ENCODE results near the gene TSR1.

TSR1 gene

DNA sequence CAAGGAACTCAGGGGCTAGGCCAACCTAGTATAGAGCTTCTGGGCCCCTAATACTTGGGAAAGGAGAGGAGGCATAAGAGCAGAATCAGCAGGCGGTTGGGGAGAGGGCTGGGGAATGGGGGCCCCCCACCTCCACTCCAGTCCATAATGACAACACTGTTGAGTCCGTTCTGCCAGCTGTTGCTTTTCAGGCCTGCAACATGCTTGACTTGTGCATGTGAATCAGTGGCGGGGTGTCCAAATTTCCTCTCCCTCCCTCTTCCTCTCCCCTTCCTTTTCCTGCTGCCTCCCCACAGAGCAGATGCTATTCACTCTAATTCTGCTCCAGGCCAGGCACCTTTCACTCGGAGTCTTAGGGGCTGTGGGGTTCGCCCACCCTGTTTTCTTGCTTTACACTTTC, 32.8 kb upstream of the TSR1 start:
- DNase-seq (ENCODE audit: low spot score): no peak

DNA sequence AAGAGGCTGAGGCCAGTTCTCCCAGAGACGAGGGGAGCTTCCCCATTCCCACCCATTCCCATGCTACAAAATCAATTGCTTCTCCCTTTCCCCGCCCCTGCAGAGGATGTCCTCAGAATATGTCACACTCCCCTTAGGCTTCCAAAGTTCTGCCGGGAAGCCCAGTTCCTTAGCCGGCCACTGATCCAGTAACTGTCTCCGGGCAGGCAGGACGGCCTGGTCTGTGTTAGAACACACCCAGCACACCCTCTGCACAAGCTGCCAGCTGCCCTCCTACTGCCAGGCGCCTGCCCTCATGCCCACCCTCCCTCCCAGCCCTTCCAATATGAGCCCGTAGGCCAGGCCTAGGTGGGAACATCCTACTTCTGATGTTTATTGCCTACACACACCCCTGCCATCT, 32.1 kb upstream of the TSR1 start:
- no peak for DNase-seq (ENCODE audit: low spot score)

GRCh38 chr17:2366747-2367494, 30.7 kb upstream of the TSR1 start:
- no peak for DNase-seq (ENCODE audit: low spot score)

- DNase-seq (ENCODE audit: low spot score): no peak
These were observed 28.9 kb upstream of the TSR1 start for GRCh38 chr17:2365132-2365531.

DNA sequence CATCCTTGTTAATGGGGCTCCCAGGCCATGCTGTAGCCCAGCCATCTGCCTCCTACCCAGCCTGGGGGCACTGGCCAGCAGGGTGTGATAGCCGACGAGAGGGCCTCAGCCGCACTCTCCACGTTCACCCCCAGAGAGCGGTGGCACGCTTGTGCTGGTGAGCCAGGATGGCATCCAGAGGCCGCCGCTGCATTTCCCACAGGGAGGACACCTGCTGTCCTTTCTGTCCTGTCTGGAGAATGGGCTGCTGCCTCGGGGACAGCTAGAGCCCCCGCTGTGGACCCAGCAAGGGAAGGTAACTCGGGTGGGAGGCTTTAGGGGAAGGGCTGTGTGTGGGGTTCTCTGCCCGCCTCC, 28.5 kb upstream of the TSR1 start:
- DNase-seq (ENCODE audit: low spot score): no peak

DNA sequence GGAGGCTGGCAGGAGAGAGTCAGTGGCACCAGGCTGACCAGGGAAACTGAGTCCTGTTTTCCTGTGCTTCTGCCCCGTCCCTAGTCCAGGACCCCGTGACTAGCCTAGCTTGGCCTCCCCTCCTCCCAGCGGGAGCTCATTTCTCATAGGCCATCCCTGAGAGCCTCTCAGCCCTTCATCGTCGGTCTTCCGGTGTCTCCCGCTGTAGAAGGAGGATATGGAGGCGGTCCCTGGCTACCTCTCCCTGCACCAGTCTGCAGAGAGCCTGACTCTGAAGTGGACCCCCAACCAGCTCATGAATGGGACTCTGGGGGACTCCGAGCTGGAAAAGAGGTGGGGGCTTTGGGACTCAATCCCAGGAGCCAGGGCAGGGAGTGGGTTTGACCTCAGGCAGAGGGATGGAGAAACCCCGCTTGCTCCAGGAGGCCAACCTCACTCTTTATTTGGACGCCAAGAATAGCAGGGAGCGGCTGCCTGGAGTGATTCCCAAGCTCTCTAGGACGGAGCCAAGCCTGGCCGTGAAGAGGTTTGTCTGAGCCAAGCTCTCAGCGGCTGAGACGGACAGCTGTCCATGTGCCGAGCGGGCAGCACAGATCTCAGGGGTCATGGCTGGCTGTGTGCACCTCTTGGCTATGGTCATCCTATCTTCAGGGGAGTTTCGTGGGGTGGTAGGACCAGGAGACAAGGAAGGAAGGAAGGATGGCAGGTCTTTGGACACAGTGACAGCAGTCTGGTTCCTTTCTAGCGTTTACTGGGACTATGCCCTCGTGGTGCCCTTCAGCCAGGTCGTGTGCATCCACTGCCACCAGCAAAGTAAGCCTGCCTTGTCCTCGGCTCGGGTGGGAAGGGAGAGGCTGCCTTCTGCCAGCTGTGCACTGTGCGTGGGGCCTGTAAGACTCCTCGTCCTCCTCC, 27.9 kb upstream of the TSR1 start:
- no peak for DNase-seq (ENCODE audit: low spot score)

- no peak for DNase-seq (ENCODE audit: low spot score)
These were observed 27.1 kb upstream of the TSR1 start for GRCh38 chr17:2363318-2363717.

- no peak for DNase-seq (ENCODE audit: low spot score)
These were observed 26.6 kb upstream of the TSR1 start for GRCh38 chr17:2362881-2363280.

- no peak for DNase-seq (ENCODE audit: low spot score)
These were observed 26.2 kb upstream of the TSR1 start for GRCh38 chr17:2362416-2362815.

DNA sequence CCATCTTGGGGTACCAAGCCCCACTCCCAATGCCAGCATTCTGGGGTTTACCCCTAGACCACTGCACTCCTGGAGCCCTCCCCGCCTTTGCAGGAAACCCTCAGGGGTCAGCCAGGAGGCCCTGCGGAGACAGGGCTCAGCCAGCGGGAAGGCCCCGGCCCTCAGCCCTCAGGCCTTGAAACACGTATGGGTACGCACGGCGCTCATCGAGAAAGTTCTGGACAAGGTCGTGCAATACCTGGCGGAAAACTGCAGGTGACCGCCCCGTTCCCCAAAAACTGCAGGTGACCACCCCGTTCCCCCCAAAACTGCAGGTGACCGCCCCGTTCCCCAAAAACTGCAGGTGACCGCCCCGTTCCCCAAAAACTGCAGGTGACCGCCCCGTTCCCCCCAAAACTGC, 25.8 kb upstream of the TSR1 start:
- DNase-seq (ENCODE audit: low spot score): no peak

DNA sequence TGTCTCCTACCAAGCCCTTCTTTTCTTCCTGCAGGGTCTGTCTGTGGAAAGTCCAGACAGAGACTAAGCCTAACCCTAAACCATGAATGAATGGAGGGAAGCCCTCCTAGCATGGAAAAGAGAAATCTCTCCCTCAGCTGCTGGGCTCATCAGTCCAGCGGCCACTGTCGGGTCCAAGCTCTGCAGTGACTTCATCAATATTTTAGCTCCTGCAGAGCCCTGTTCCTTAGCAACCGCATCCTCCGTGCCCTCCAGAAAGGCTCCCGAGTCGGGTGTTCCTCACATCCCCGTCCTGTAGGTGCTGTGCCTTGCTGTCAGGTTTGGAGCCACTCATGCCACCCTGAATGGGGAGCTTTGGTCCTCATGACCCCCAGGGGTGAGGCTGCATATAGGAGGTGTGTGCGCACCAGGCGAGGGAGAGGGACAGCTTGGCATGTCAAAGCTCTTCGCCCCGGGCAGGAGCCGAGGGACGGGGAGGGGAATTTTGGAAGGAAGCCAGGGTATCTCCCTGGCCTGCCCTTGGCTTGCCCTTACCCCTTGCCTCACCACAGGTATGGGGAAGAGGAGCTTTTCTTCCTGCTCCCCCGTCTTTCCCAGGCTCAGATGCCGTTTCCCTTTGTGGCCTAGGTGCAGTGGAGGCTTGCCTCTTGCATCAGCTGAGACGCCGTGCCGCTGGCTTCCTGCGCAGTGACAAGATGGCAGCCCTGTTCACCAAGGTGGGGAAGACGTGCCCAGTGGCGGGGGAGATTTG, 24.9 kb upstream of the TSR1 start:
- DNase-seq (ENCODE audit: low spot score): no peak

DNA sequence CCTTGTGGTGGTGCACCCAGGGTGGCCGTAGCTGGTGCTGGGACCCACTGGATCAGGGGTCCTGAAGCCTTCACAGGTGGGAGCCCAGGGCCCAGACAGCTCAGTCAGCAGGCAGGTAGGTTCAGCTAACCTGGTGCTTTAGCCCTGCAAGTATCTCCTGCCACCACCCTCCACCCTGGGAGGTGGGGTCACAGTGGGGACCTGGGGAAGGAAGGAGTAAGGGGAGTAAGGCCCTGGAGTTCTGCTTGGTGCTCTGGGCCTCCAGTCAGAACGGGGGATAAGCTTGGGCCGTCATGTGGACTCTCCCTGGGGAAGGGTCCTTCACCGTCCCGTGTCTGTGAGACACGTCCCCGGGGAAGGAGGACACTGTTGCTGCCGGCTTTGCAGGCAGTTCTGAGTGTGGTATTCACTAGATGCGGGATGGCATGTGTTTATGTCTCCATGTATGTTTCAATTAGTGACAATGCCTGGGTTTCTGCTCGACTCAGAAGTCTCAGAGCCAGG, 21.7 kb upstream of the TSR1 start:
- DNase-seq (ENCODE audit: low spot score): no peak

DNA sequence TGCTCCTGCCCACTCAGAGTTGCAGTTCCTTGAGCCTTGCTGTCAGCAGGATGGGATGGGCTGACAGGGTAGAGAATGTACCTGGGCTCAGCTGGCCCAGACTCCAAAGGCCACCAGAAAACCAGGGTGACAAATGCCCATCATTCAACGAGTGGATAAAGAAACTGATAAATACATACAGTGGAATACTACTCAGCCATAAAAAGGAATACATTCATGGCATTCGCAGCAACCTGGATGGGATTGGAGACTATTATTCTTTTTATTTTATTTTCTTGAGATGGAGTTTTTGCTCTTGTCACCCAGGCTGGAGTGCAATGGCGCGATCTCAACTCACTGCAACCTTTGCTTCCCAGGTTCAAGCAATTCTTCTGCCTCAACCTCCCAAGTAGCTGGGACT, 21.0 kb upstream of the TSR1 start:
- DNase-seq (ENCODE audit: low spot score): no peak

- no peak for DNase-seq (ENCODE audit: low spot score)
These were observed 18.1 kb upstream of the TSR1 start for GRCh38 chr17:2354311-2354710.

DNA sequence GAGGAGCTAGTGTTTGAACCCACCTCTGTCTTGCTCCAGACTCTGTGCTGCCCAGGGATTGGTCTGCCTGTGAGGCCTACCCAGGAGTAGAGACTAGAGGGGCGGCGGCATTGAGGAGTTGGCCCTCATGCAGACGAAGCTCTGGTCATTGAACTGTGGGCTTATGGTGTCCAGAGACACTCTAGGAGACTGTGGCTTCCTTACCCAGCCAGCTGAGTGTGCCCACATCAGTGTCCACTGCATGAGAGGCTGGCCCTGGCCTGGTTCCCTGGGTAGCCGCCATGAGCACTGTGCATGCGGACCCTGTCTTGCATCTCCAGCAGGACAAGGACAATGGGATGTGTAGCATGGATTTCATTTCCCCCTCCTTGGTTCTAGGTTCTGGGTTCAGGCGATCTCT, 15.0 kb upstream of the TSR1 start:
- DNase-seq (ENCODE audit: low spot score): no peak

DNA sequence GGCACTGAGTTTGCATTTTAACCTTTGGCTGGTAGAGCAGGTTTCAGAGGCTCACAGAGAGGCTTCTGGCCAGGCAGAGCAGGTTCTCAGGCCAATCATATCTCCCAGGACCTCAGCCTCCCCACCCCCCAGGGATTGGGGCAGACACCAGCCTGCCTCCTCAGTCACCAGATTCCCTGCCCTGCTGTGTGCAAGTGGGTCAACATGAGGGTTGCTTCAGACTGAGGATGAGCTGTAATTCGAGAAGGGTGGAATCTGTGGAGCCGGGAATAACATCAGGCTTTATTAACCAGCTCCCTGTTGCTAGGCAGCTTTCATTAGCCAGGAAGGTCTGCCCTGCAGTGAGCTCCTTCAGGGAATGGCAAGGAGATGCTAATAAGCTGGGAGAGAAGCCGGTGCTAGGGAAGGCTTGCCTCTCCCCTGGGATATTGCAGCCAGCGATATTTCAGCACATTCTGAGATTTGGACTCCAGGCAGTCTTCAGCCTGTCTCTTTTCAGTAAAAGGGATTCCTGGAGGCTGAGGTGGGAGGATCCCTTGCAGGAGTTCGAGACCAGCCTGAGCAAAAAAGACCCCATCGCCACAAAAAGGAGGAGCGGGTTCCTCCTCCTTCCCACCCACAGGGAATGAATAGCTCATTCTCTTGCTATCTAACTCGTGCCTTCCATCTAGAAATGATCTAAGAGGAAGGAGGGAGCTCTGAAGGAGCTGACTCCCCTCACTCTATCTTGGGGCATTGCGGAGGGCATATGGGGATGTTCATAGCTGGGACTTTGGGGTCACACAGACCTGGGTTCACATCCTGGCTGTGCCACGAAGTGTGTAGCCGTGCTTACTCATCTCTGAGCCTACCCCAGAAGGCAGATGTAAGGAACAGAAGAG, 11.8 kb upstream of the TSR1 start:
- peak; percentile 84 for DNase-seq (ENCODE audit: low spot score)

- DNase-seq (ENCODE audit: low spot score): no peak
These were observed 10.2 kb upstream of the TSR1 start for GRCh38 chr17:2346475-2346874.

DNA sequence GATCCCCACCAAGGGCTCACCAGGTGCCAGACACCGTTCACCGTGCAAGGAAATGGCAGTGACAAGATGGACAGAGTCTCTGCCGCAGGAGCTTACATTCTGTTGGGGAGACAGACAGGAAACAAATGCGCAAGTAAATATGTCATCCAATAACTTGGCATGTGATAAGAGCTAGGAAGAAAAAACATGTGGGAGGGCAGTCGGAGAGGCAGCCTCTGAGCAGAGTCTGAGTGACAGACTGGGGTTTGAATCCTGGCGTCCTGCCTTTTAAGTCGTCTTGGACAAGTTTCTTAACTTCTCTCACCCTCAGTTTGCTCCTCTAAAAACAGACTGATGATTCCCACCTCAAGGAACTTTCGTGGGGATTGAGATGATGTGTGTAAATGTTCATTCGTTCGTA, 8.3 kb upstream of the TSR1 start:
- DNase-seq (ENCODE audit: low spot score): no peak

GRCh38 chr17:2343421-2343820, 7.2 kb upstream of the TSR1 start:
- no peak for DNase-seq (ENCODE audit: low spot score)

GRCh38 chr17:2338315-2338657, 2.0 kb upstream of the TSR1 start:
- DNase-seq (ENCODE audit: low spot score): no peak

- peak; percentile 91 for DNase-seq (ENCODE audit: low spot score)
These were observed 1.5 kb upstream of the TSR1 start for GRCh38 chr17:2337544-2338314.
